K562 (cell line): Measurements from ENCODE around the gene PRF1. TPM values are rescaled to one million over a fixed set of nuclear protein-coding genes. Genes with fewer than 3 reads are reported as not detected.

Experiments used
- ATAC-seq: fragments of 200-7000 bp; cut with Tn5 transposase; 3 replicates; pipeline ENCODE4 v1.9.1; 2020; ENCODE audit warnings: moderate library complexity
- BruUV-seq: library from RNA; stranded (reverse); fragments of 400-500 nt; replicated peaks from 2 replicates; lab custom pipeline; 2021; lab: Mats Ljungman, UMichigan
- CTCF ChIA-PET: fragments of 300-600 bp; formaldehyde crosslinking; extraction: SDS; loops from one replicate; lab custom pipeline; 2021; ENCODE audit warnings: low intra/inter-chr PET ratio; lab: Yijun Ruan, JAX
- POLR2A ChIA-PET: fragments of 300-600, 350-650 bp; sonication (Branson Sonifier 250); formaldehyde crosslinking; extraction: SDS; loops from one replicate; lab custom pipeline; 2021; ENCODE audit warnings: antibody characterized with exemption, inconsistent platforms; lab: Yijun Ruan, JAX
- DNase-seq, 4 experiments: peaks; one replicate each; pipeline versions ENCODE4 v3.0.0 to v3.0.0-alpha.2; 2011 to 2018; ENCODE audit warnings: low spot score in 3 of 4, mixed read lengths in 3 of 4; ENCODE audit errors: extremely low read depth in 1 of 4
- FAIRE-seq: peaks from 2 replicates; lab custom pipeline; 2011; peaks lifted over from hg19 to GRCh38; lab: Jason Lieb, UNC
- H2AFZ ChIP-seq: 2 replicates; pipeline ENCODE4 v1.6.0; 2011; ENCODE audit warnings: low read depth, low read length, control low read depth, inconsistent platforms
- H3K27ac ChIP-seq: fragments of 200-600 bp; 3 replicates; pipeline ENCODE4 v1.8.0; 2011; ENCODE audit warnings: low read depth, mild to moderate bottlenecking, control low read depth, inconsistent platforms, low read length, moderate library complexity, mixed read lengths; ENCODE audit errors: extremely low read depth
- H3K27me3 ChIP-seq, 2 experiments: fragments of 300-600 bp in 1 of 2; 2 replicates in 1 of 2; 3 replicates in 1 of 2; pipeline versions ENCODE4 v1.6.0 to v1.8.0; 2011; ENCODE audit warnings: inconsistent platforms in 2 of 2, low read length in 2 of 2, mild to moderate bottlenecking in 1 of 2, mixed read lengths in 1 of 2, moderate library complexity in 1 of 2; ENCODE audit not compliant: control insufficient read depth in 2 of 2, insufficient read depth in 2 of 2
- H3K36me3 ChIP-seq: fragments of 300-600 bp; 3 replicates; pipeline ENCODE4 v1.8.0; 2011; ENCODE audit warnings: mild to moderate bottlenecking, low read length, inconsistent platforms; ENCODE audit not compliant: control insufficient read depth, insufficient read depth
- H3K4me1 ChIP-seq, 2 experiments: fragments of 200-600 bp in 1 of 2; replicated peaks in 1 of 2; 2 replicates in 1 of 2; 3 replicates in 1 of 2; pipeline versions ENCODE4 v1.5.1 to v1.8.0; 2011; ENCODE audit warnings: inconsistent platforms in 2 of 2, low read length in 2 of 2, mild to moderate bottlenecking in 1 of 2, mixed read lengths in 1 of 2, moderate library complexity in 1 of 2; ENCODE audit not compliant: control insufficient read depth in 2 of 2, insufficient read depth in 2 of 2
- H3K4me2 ChIP-seq: 2 replicates; pipeline ENCODE4 v1.6.1; 2011; ENCODE audit warnings: low read length, control low read depth, inconsistent platforms, mixed read lengths; ENCODE audit not compliant: insufficient read depth
- H3K4me3 ChIP-seq: fragments of 200-600 bp; sonication (generic), shearing (Covaris generic); 2 replicates; pipeline ENCODE4 v1.5.1; 2016; ENCODE audit warnings: control low read depth, inconsistent platforms
- H3K79me2 ChIP-seq: fragments of 200-600 bp; 3 replicates; pipeline ENCODE4 v1.8.0; 2011; ENCODE audit warnings: low read length, inconsistent platforms; ENCODE audit not compliant: control insufficient read depth, insufficient read depth
- H3K9ac ChIP-seq, 2 experiments: 2 replicates each; pipeline versions ENCODE4 v1.6.0 to v1.6.1; 2011; ENCODE audit warnings: low read depth in 2 of 2, low read length in 2 of 2, control low read depth in 1 of 2, inconsistent platforms in 1 of 2, mild to moderate bottlenecking in 1 of 2, mixed read lengths in 1 of 2; ENCODE audit not compliant: insufficient read depth in 1 of 2
- H3K9me1 ChIP-seq: one replicate; pipeline ENCODE4 v1.6.0; 2011; ENCODE audit warnings: inconsistent platforms, mild to moderate bottlenecking, low read length, moderate library complexity; ENCODE audit not compliant: control insufficient read depth, insufficient read depth
- H3K9me3 ChIP-seq: replicated peaks from 2 replicates; pipeline ENCODE4 v1.5.1; 2011; ENCODE audit warnings: low read depth, low read length, inconsistent platforms; ENCODE audit not compliant: control insufficient read depth, insufficient read depth
- H4K20me1 ChIP-seq: replicated peaks from 2 replicates; pipeline ENCODE4 v1.6.1; 2011; ENCODE audit warnings: low read length, inconsistent platforms, mixed read lengths; ENCODE audit not compliant: control insufficient read depth, insufficient read depth
- ARID1B ChIP-seq: fragments of 450-650 bp; IDR thresholded peaks from 2 replicates; pipeline ENCODE4 v1.6.1; 2016; ENCODE audit warnings: antibody characterized with exemption, mild to moderate bottlenecking, inconsistent platforms
- ARID3A ChIP-seq: IDR thresholded peaks from 2 replicates; pipeline ENCODE4 v1.6.1; 2012; ENCODE audit warnings: low read depth, low read length, improper control_type of control experiment, borderline replicate concordance
- CBFA2T2 ChIP-seq: fragments of 450-650 bp; conservative IDR thresholded peaks from 2 replicates; pipeline ENCODE4 v1.6.1; 2017; ENCODE audit warnings: mild to moderate bottlenecking
- CBFA2T3 ChIP-seq: fragments of 450-650 bp; IDR thresholded peaks from 2 replicates; pipeline ENCODE4 v1.6.1; 2017
- CC2D1A ChIP-seq: fragments of 450-650 bp; IDR thresholded peaks from 2 replicates; pipeline ENCODE4 v1.6.1; 2017; ENCODE audit warnings: mild to moderate bottlenecking
- GTF2A2 ChIP-seq: IDR thresholded peaks from 2 replicates; pipeline ENCODE4 v1.6.1; 2016; ENCODE audit warnings: mild to moderate bottlenecking, missing genetic modification characterization, missing compliant biosample characterization
- HSF4 ChIP-seq: fragments of 250-450 bp; sonication (Bioruptor Pico); IDR thresholded peaks from 2 replicates; pipeline ENCODE4 v2.1.2; 2022; ENCODE audit warnings: mild to moderate bottlenecking, moderate library complexity, borderline replicate concordance
- NCOR1 ChIP-seq: fragments of 450-650 bp; IDR thresholded peaks from 2 replicates; pipeline ENCODE4 v1.6.1; 2016; ENCODE audit warnings: mild to moderate bottlenecking, moderate library complexity
- TAL1 ChIP-seq: fragments of 450-650 bp; IDR thresholded peaks from 2 replicates; pipeline ENCODE4 v1.6.1; 2016; ENCODE audit warnings: mild to moderate bottlenecking
- TCF3 ChIP-seq: sonication (generic); formaldehyde crosslinking; IDR thresholded peaks from 2 replicates; pipeline ENCODE4 v1.4.0; 2020; ENCODE audit warnings: mild to moderate bottlenecking, missing genetic modification reagents
- TRIM24 ChIP-seq, 2 experiments: fragments of 450-650 bp; IDR thresholded peaks; 2 replicates each; pipeline ENCODE4 v1.6.1; 2016
- TSC22D4 ChIP-seq: fragments of 450-650 bp; IDR thresholded peaks from 2 replicates; pipeline ENCODE4 v1.6.1; 2016; ENCODE audit warnings: missing genetic modification characterization, missing biosample characterization, control low read depth
- WGBS: fragments of 100-300 bp; shearing (Covaris generic); methylation state at CpG from one replicate; pipeline ENCODE4 v1.1.6; 2016; ENCODE audit warnings: low coverage, mixed read lengths; ENCODE audit not compliant: insufficient coverage; ENCODE audit errors: missing lambda C conversion rate; 5-methylcytosine and 5-hydroxymethylcytosine counted together
- in situ Hi-C: fragments of 300-500 bp; cut with MboI; formaldehyde crosslinking; loops from 4 replicates; pipeline ENCODE4 v1.15.0; 2018; ENCODE audit warnings: inconsistent platforms, mixed read lengths
- intact Hi-C: fragments of 100-400 bp; cut with micrococcal nuclease; formaldehyde crosslinking; loops from 2 replicates; pipeline ENCODE4 v1.14.2; 2022
- polyA plus RNA-seq, 8 experiments: library from polyadenylated mRNA; depleted of rRNA in 4 of 8; stranded (reverse) in 5 of 8; unstranded in 3 of 8; fragments of >200 nt; fragmentation: Nextera tagmentation in 2 of 8; fragmentation: Illumina TruSeq in 1 of 8; extraction: Ambion mirVana in 2 of 8; extraction: Trizol in 1 of 8; gene quantifications; 2 replicates each; pipeline versions ENCODE4 v1.2.1 to v1.2.3, GENCODE V29; 2011 to 2014; ENCODE audit warnings: inconsistent platforms in 1 of 8, missing spikeins in 1 of 8
- total RNA-seq, 7 experiments: library from RNA; depleted of rRNA in 6 of 7; stranded (reverse); fragments of >200 nt in 6 of 7; fragmentation: Illumina TruSeq in 2 of 7; extraction: Trizol in 2 of 7; gene quantifications; 2 replicates each; pipeline versions ENCODE4 v1.2.1 to v1.2.3, GENCODE V29; 2011 to 2021; ENCODE audit warnings: low replicate concordance in 1 of 7

PRF1 gene
- total and polyA plus RNA-seq, 9 of the 15 experiments (the other 6 are each of a cell fraction or from before 2014, with no cell fraction given), result 3.8 to 8.6 (median 6.3) TPM

DNA sequence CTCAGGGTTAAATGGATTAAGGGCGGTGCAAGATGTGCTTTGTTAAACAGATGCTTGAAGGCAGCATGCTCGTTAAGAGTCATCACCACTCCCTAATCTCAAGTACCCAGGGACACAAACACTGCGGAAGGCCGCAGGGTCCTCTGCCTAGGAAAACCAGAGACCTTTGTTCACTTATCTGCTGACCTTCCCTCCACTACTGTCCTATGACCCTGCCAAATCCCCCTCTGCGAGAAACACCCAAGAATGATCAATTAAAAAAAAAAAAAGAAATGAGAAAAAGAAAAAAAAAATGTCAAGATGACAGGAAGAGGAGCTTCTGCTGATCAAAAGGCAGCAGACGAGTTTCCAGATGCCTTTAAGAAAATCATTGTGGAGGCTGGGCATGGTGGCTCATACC lies 29.2 kb upstream of the PRF1 start (continued):
- TF ChIP-seq CC2D1A, result 0 out of 2 replicates have a peak, but pooled peaks have one; percentile 27

- Histone ChIP-seq H3K9ac (no peak overlapping the region), H2AFZ (no peak overlapping the region), H3K9me3 (peaks cover 11% of the 10 kb centered on the region), H3K79me2 (no peaks in the 10 kb centered on the region), H3K27ac (no peak overlapping the region), H3K36me3 (no peaks in the 10 kb centered on the region), H3K9me1 (no peaks in the 10 kb centered on the region), H3K4me2 (no peak overlapping the region), H3K27me3 (no peaks in the 10 kb centered on the region), H4K20me1 (no peaks in the 10 kb centered on the region), H3K4me3 (no peak overlapping the region), H3K4me1 (peaks cover 6 to 11% of the 10 kb centered on the region in 2 experiments; a peak in 4 of 5 replicates)
- in situ Hi-C loops (no loop called here), intact Hi-C loops (no loop called here)
- no TSS peak for BruUV-seq
- WGBS, result 15% methylated on average over 1 of the region's 1 CpG
- no peak for ATAC-seq
- no peak for DNase-seq
- POLR2A ChIA-PET, result no interaction called here
- CTCF ChIA-PET, result no interaction called here
- no peak for FAIRE-seq
- TF ChIP-seq CBFA2T3 (peak; percentile 78), HSF4 (CRISPR knock-in tag) (no peak), ARID1B (peak; percentile 38), TSC22D4 (no peak), TCF3 (CRISPR knock-in tag) (peak; percentile 38), CBFA2T2 (peak; percentile 56), GTF2A2 (tag) (no peak), TAL1 (peak; percentile 46; the same call in 1 of the 2 replicates), TRIM24 (IDR thresholded peaks at IDR 0.05) (peak in 1 of 2 experiments; percentile 62; a peak in 1 of 4 replicates), ARID3A (no peak), NCOR1 (peak; percentile 33; the same call in 1 of the 2 replicates)
Measured at GRCh38 chr10:70629338-70629737, 26.8 kb upstream of the PRF1 start.
